NCI-H187 (cell line): ENCODE data around the gene CAMK2N2.
A peak's percentile ranks its signal among the peaks of the same experiment; 100 is the strongest.

Experiments used
- DNase-seq, 2 experiments: peaks; one replicate each; lab custom pipeline; 2025; lab: John Stamatoyannopoulos, UW

CAMK2N2 gene

GRCh38 chr3:184261270-184261853 lies at the start of gene CAMK2N2:
Gene CAMK2N2, minus strand, starts transcription at chr3:184261553. Its CDS starts 268 bp downstream, at chr3:184261285.
- DNase-seq, result peak; percentile 88 to 92

GRCh38 chr3:184308744-184309143 lies 47.4 kb upstream of the CAMK2N2 start:
- DNase-seq, result no peak

DNA sequence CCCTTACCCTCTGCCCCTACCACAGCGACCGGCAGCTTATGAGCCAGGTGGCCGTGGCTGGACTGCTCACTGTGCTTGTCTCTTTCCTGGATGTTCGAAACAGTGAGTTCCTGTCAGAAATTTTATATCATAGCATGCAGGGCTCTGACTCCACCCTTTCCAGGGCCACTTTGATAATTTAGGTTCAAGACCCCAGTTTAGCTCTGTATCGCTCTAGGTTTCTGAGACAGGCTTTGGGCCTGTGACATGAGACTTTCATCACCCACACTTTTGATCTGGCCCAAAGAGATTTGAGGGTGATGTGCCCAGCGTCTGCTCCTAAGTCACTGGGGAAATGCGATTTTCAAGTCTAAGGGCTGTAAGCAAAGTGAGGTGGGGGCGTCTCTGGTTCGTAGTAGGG lies 46.6 kb upstream of the CAMK2N2 start:
- no peak for DNase-seq

DNA sequence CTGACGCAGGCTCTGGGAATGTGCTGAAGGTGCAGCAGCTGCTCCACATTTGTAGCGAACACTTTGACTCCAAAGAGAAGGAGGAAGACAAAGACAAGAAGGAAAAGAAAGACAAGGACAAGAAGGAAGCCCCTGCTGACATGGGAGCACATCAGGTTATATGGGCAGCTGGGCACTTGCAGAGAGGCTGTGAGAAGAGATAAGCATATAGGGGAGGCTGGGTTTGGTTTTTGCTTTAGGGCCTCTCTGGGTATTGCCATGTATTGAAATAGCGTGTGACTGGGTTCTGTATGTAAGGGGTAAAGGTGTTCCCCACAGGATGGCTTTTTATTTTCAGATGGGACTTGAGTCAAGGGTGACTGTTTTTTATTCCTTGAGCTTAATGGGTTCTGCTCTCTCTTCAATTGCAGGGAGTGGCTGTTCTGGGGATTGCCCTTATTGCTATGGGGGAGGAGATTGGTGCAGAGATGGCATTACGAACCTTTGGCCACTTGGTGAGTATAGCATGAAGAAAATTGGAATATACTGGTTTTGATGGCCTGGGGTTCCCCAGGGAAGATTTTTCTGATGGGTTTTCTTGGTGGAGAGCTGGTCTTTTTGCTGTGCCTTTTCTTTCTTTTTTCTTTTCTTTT lies 45.1 kb upstream of the CAMK2N2 start:
- no peak for DNase-seq

DNA sequence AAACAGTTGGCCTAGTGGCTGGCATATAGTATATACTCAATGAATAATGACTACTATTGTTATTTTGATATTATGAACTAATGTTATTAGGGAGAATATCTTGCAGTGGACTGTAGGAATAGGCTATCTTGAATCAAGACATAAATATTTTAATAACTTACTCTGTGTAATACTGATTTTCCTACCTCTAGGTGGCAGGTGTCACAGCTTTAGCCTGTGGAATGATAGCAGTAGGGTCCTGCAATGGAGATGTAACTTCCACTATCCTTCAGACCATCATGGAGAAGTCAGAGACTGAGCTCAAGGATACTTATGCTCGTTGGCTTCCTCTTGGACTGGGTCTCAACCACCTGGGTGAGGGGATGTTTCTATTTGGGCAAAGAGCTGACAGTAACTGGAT lies 44.2 kb upstream of the CAMK2N2 start:
- no peak for DNase-seq

DNA sequence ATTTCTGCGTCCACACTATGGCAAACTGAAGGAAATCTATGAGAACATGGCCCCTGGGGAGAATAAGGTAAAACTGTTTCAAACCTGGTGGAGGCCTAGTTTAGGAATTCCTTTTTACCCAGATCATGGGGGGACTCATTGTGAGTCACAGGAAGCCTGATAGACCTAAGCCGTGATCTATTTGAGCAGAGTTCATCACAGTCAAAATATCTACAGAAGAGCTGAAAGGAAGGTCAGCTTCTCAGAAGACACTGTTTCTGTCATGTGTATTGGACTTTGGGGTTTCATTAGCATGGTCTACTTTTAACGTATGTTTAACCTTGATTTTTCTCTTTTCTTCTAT lies 39.0 kb upstream of the CAMK2N2 start:
- no peak for DNase-seq

DNA sequence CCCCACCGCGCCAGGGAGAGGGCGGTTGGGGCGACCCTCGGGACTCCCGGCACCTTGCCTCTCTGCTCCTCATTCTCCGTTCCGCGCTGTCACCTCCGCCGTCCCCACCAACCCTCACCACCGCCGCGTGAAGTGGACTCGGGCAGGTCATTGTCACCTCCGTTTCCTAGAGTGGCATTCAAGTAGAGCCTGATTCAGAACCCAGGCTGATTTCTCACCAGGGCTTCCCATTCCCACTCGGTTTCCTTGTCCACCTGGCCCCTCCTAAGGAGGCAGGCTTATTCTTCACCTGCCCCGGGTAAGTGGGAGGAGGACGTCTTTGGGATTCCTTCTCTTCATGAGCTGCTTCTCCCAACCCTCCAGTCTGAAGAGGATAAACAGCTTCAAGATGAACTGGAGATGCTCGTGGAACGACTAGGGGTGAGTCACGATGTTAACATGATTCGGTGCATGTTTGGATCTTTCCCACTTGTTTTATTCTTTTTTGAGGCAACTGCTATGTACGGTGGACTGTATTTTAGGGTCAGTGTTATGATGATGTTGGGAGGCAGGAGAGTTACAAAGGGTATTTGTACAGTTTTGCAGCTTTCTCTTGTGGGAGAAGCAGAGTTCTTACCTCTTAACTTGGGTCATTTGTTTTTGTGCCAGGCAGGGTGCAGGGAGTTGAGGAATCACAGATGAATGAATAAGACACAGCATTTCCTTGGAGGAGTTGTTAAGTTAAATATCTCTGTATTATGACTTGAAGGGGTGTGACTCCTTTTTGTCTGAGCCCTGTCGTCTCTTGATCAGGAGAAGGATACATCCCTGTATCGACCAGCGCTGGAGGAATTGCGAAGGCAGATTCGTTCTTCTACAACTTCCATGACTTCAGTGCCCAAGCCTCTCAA lies 38.4 kb upstream of the CAMK2N2 start:
- DNase-seq, result no peak

DNA sequence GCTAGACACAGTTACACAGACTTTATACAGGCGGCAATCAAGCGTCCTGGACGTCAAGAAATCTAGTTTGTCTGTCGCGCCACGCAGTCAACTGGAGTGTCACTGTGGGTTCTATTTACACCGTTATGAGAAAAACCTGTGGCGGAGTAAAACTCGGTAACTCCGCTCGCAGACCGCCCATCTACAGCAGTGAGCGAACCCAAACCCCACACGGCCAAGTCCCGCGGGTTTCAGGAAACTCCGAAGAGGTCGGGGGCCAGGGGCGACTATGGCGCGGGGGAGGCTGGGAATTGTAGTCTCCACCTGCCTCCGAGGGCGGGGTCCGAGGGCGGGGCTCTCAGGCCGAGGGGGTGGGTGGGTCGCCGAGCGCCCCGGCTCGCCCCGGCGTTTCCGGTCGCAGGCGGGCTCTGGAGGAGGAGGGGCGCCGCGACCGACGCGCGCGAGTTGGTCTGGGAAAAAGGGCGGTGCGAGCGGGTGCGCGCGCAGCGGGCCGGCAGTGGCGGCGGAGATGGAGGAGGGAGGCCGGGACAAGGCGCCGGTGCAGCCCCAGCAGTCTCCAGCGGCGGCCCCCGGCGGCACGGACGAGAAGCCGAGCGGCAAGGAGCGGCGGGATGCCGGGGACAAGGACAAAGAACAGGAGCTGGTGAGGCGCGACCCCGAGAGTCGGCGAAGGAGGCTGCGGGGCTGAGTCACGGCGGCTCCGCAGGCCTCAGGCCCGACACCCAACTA lies 37.6 kb upstream of the CAMK2N2 start, which contains the start of gene PSMD2:
Gene PSMD2, plus strand, starts transcription at position 483 of the 729 bp plus-strand sequence. Its CDS starts 26 bp downstream, at position 509.
- peak; percentile 89 to 95 for DNase-seq

- DNase-seq, result no peak
Observed at GRCh38 chr3:184296616-184297015, 35.3 kb upstream of the CAMK2N2 start.

- no peak for DNase-seq
Observed at GRCh38 chr3:184295771-184296170, 34.4 kb upstream of the CAMK2N2 start.

- DNase-seq, result no peak
Observed at GRCh38 chr3:184291738-184292445, 30.5 kb upstream of the CAMK2N2 start.

- no peak for DNase-seq
Observed at GRCh38 chr3:184291044-184291737, 29.8 kb upstream of the CAMK2N2 start.

- DNase-seq, result no peak
Observed at GRCh38 chr3:184290331-184290730, 29.0 kb upstream of the CAMK2N2 start.

DNA sequence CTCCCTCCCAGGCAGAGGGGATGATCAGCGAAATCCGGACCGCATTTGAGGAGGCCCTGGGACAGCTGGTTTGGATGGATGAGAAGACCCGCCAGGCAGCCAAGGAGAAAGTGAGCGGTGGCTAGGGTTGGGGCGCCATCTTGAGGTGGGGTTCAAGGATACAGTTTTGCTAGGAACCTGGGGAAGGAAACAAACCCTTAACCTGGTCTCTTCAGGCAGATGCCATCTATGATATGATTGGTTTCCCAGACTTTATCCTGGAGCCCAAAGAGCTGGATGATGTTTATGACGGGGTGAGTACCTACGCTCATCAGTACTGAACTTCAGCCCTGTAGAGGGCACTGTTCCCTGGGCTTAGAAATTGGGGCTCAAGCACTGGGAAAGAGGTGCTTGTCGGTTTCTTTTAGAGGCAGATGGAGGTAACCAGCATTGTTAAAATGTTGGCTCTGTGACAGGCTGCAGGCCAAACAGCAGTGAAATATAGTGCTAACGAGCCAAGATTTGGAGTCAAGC lies 28.1 kb upstream of the CAMK2N2 start:
- DNase-seq, result peak; percentile 12 to 22

- DNase-seq, result peak; percentile 13 to 28
Observed at GRCh38 chr3:184284696-184285095, 23.3 kb upstream of the CAMK2N2 start.

DNA sequence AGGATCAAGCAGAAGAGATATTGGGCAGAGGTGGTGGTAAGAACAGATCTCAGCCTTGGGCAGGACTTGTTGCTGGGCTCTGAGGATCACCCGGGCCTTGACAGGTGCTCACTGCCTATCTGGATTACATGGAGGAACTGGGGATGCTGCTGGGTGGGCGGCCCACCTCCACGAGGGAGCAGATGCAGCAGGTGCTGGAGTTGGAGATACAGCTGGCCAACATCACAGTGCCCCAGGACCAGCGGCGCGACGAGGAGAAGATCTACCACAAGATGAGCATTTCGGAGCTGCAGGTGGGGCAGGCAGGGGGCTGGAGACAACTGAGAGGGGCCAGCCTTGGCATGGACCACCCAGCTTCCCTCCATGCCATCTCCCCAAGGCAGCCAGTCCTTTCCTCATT lies 22.3 kb upstream of the CAMK2N2 start:
- no peak for DNase-seq

GRCh38 chr3:184282941-184283340 lies 21.6 kb upstream of the CAMK2N2 start:
- no peak for DNase-seq

DNA sequence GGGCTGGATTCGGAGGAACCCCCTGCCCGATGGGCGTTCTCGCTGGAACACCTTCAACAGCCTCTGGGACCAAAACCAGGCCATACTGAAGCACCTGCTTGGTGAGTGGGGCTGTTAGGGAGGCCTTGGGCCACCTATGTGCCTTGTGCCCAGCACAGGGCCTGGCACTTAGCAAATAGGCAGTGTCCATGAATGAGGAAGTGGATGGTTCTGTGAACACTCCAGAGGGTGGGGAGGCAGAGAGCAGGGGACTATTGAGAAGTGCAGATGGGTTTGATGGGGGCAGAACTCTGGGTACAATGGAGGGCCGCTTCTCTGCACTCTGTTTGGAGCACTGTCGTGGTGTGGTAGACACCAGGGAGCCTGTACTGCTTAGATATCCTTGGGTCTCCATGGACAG lies 16.0 kb upstream of the CAMK2N2 start:
- no peak for DNase-seq

- no peak for DNase-seq
Observed at GRCh38 chr3:184275961-184276910, 14.9 kb upstream of the CAMK2N2 start, which contains the start of gene ECE2. Gene ECE2, plus strand, starts transcription at chr3:184276022. Its CDS starts 132 bp downstream, at chr3:184276154.

DNA sequence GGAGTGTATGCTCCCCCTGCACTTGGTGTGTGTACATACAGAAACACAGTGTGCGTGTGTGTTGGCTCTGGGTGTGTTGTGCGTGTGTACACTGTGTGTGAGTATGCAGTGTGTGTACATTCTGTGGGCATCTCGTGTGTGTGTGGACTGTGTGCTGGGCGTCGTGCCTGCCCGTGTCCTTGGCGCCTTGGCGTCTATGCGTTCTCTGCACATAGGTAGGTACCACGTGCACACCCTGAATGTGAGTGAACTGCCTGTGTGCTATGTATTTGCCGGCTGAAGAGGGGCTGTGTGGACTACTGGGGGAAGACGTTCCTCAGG lies 14.0 kb upstream of the CAMK2N2 start:
- DNase-seq, result no peak
